GM12878 (cell line): ENCODE measurements around the gene MPST. TPM values are rescaled to one million over a fixed set of nuclear protein-coding genes. Genes with fewer than 3 reads are reported as not detected.

Source experiments
- CHD4 ChIP-seq: fragments of 200-600 bp; sonication (generic); IDR thresholded peaks from 2 replicates; pipeline ENCODE4 v1.6.1; 2016; ENCODE audit warnings: mild to moderate bottlenecking
- CUX1 ChIP-seq: IDR thresholded peaks from 2 replicates; pipeline ENCODE4 v1.6.1; 2012; ENCODE audit warnings: improper control_type of control experiment, low read depth, low read length; ENCODE audit not compliant: insufficient replicate concordance
- HCFC1 ChIP-seq: fragments of 150-350 bp; IDR thresholded peaks from 2 replicates; pipeline ENCODE4 v1.6.1; 2014; ENCODE audit warnings: low read length
- MEF2A ChIP-seq: IDR thresholded peaks from 2 replicates; pipeline ENCODE4 v1.6.1; 2011; ENCODE audit warnings: low read depth, mild to moderate bottlenecking, low read length, moderate library complexity; ENCODE audit not compliant: insufficient read depth
- SIX5 ChIP-seq: IDR thresholded peaks from 2 replicates; pipeline ENCODE4 v1.6.1; 2011; ENCODE audit warnings: mild to moderate bottlenecking, low read depth, low read length, moderate library complexity; ENCODE audit not compliant: severe bottlenecking
- YBX1 ChIP-seq: fragments of 450-650 bp; IDR thresholded peaks from 2 replicates; pipeline ENCODE4 v1.6.1; 2016; ENCODE audit warnings: antibody characterized with exemption
- polyA plus RNA-seq, 11 experiments: library from polyadenylated mRNA; depleted of rRNA in 4 of 11; unstranded in 6 of 11; stranded (reverse) in 5 of 11; fragments of >200 nt; fragmentation: Nextera tagmentation in 4 of 11; fragmentation: Illumina TruSeq in 1 of 11; extraction: Ambion mirVana in 4 of 11; extraction: Trizol in 1 of 11; gene quantifications; 1 replicate in 1 of 11; 2 replicates in 10 of 11; pipeline versions ENCODE4 v1.2.1 to v1.2.3, GENCODE V29; 2011 to 2016; ENCODE audit warnings: inconsistent platforms in 2 of 11, missing spikeins in 2 of 11, low read depth in 1 of 11
- total RNA-seq, 4 experiments: library from RNA; depleted of rRNA in 3 of 4; stranded (reverse); fragments of >200 nt in 3 of 4; fragmentation: Illumina TruSeq in 1 of 4; extraction: Trizol in 1 of 4; gene quantifications; 2 replicates each; pipeline versions ENCODE4 v1.2.1 to v1.2.3, GENCODE V29; 2013 to 2021
- TF ChIP-seq, protein P1 (sequence below): fragments of 450-650 bp; IDR thresholded peaks from 2 replicates; pipeline ENCODE4 v1.6.1; 2018; ENCODE audit warnings: borderline replicate concordance, mild to moderate bottlenecking; ENCODE audit not compliant: partially characterized antibody
- TF ChIP-seq, protein P2 (sequence below): fragments of 450-650 bp; IDR thresholded peaks from 2 replicates; pipeline ENCODE4 v1.6.1; 2016; ENCODE audit warnings: mild to moderate bottlenecking, moderate library complexity, borderline replicate concordance
- TF ChIP-seq, protein P3 (sequence below): IDR thresholded peaks from 2 replicates; pipeline ENCODE4 v1.6.1; 2011; ENCODE audit warnings: borderline replicate concordance, low read depth, mild to moderate bottlenecking, moderate library complexity, mixed read lengths, low read length; ENCODE audit not compliant: insufficient read depth; ENCODE audit errors: extremely low read length
- TF ChIP-seq, protein P4 (sequence below): fragments of 450-650 bp; formaldehyde crosslinking; IDR thresholded peaks from 2 replicates; pipeline ENCODE4 v1.4.0; 2020; ENCODE audit warnings: mild to moderate bottlenecking, moderate library complexity

The MPST gene
- total and polyA plus RNA-seq, 10 of the 15 experiments (the other 5 are each of a cell fraction or from before 2014, with no cell fraction given) = 0.95 to 88.7 (median 38.5) TPM

- TF ChIP-seq, protein P1, sequence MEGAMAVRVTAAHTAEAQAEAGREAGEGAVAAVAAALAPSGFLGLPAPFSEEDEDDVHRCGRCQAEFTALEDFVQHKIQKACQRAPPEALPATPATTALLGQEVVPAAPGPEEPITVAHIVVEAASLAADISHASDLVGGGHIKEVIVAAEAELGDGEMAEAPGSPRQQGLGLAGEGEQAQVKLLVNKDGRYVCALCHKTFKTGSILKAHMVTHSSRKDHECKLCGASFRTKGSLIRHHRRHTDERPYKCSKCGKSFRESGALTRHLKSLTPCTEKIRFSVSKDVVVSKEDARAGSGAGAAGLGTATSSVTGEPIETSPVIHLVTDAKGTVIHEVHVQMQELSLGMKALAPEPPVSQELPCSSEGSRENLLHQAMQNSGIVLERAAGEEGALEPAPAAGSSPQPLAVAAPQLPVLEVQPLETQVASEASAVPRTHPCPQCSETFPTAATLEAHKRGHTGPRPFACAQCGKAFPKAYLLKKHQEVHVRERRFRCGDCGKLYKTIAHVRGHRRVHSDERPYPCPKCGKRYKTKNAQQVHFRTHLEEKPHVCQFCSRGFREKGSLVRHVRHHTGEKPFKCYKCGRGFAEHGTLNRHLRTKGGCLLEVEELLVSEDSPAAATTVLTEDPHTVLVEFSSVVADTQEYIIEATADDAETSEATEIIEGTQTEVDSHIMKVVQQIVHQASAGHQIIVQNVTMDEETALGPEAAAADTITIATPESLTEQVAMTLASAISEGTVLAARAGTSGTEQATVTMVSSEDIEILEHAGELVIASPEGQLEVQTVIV = no peak
- TF ChIP-seq CHD4 = no peak
- no peak for TF ChIP-seq MEF2A
- no peak for TF ChIP-seq HCFC1
- TF ChIP-seq, protein P2, sequence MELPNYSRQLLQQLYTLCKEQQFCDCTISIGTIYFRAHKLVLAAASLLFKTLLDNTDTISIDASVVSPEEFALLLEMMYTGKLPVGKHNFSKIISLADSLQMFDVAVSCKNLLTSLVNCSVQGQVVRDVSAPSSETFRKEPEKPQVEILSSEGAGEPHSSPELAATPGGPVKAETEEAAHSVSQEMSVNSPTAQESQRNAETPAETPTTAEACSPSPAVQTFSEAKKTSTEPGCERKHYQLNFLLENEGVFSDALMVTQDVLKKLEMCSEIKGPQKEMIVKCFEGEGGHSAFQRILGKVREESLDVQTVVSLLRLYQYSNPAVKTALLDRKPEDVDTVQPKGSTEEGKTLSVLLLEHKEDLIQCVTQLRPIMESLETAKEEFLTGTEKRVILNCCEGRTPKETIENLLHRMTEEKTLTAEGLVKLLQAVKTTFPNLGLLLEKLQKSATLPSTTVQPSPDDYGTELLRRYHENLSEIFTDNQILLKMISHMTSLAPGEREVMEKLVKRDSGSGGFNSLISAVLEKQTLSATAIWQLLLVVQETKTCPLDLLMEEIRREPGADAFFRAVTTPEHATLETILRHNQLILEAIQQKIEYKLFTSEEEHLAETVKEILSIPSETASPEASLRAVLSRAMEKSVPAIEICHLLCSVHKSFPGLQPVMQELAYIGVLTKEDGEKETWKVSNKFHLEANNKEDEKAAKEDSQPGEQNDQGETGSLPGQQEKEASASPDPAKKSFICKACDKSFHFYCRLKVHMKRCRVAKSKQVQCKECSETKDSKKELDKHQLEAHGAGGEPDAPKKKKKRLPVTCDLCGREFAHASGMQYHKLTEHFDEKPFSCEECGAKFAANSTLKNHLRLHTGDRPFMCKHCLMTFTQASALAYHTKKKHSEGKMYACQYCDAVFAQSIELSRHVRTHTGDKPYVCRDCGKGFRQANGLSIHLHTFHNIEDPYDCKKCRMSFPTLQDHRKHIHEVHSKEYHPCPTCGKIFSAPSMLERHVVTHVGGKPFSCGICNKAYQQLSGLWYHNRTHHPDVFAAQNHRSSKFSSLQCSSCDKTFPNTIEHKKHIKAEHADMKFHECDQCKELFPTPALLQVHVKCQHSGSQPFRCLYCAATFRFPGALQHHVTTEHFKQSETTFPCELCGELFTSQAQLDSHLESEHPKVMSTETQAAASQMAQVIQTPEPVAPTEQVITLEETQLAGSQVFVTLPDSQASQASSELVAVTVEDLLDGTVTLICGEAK = no peak
- no peak for TF ChIP-seq SIX5
- TF ChIP-seq YBX1 = no peak
- TF ChIP-seq, protein P3, sequence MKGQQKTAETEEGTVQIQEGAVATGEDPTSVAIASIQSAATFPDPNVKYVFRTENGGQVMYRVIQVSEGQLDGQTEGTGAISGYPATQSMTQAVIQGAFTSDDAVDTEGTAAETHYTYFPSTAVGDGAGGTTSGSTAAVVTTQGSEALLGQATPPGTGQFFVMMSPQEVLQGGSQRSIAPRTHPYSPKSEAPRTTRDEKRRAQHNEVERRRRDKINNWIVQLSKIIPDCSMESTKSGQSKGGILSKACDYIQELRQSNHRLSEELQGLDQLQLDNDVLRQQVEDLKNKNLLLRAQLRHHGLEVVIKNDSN = no peak
- no peak for TF ChIP-seq CUX1
- TF ChIP-seq, protein P4, sequence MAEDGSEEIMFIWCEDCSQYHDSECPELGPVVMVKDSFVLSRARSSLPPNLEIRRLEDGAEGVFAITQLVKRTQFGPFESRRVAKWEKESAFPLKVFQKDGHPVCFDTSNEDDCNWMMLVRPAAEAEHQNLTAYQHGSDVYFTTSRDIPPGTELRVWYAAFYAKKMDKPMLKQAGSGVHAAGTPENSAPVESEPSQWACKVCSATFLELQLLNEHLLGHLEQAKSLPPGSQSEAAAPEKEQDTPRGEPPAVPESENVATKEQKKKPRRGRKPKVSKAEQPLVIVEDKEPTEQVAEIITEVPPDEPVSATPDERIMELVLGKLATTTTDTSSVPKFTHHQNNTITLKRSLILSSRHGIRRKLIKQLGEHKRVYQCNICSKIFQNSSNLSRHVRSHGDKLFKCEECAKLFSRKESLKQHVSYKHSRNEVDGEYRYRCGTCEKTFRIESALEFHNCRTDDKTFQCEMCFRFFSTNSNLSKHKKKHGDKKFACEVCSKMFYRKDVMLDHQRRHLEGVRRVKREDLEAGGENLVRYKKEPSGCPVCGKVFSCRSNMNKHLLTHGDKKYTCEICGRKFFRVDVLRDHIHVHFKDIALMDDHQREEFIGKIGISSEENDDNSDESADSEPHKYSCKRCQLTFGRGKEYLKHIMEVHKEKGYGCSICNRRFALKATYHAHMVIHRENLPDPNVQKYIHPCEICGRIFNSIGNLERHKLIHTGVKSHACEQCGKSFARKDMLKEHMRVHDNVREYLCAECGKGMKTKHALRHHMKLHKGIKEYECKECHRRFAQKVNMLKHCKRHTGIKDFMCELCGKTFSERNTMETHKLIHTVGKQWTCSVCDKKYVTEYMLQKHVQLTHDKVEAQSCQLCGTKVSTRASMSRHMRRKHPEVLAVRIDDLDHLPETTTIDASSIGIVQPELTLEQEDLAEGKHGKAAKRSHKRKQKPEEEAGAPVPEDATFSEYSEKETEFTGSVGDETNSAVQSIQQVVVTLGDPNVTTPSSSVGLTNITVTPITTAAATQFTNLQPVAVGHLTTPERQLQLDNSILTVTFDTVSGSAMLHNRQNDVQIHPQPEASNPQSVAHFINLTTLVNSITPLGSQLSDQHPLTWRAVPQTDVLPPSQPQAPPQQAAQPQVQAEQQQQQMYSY (CRISPR knock-in tag) = no peak
These were observed at the start of gene MPST, which contains the start of gene TST (continued) for GRCh38 chr22:37019309-37020191.
